GM19043 (cell line): ENCODE results near the gene RHBDF1.
"Not testable (repeated sequence)": the region's sequence is repeated elsewhere in the genome, so short reads cannot be mapped to it uniquely, and the experiment has no call there.

Experiments
- ATAC-seq: cut with Tn5 transposase; IDR thresholded peaks from one replicate; pipeline ENCODE4 v1.9.1; 2021; ENCODE audit warnings: low read depth; ENCODE audit not compliant: unreplicated experiment

Gene RHBDF1

DNA sequence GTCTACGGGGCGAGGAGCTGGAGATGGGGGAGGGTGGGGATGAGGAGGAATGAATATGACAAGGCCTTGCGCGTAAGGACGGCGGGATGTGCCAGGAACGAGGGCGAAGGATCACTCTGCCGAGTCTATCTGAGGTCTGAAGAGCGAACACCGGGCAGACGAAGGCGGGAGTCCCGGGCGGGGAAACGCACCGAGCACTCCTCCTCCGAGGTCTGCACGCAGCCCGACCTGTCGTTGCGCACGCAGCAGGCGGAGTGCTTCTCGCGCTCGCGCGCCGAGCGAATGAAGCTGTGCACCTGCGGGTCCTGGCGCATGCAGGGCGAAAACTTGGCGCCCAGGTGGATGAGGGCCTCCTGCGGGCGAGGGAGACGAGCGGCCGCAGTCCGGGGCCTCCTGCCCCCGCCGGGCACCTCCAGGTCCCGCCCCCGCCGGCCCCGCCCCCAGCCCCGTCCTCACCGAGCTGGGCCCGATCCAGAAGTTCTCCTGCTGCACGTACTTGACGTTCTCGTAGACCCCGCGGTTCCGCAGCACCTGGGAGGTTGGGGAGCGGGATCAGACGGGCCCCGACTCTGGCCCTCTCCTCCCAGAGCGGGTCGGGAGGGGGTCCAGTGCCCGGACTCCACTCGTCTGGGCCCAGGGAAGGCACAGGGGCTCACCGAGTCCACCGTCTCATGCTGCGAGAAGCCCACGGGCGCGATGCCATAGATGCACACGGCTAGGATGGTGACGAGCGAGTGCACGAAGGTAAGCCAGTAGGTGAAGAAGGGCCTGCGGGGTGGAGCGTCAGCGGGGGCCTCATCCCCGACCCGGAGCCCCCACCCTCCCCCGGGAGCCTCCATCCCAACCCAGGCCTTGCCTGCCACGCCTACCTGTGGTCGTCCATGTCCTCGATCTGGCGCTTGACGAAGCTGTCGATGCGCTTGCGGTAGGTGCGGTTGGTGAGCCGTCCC lies 11.2 kb downstream of the RHBDF1 start:
- no peak for ATAC-seq

DNA sequence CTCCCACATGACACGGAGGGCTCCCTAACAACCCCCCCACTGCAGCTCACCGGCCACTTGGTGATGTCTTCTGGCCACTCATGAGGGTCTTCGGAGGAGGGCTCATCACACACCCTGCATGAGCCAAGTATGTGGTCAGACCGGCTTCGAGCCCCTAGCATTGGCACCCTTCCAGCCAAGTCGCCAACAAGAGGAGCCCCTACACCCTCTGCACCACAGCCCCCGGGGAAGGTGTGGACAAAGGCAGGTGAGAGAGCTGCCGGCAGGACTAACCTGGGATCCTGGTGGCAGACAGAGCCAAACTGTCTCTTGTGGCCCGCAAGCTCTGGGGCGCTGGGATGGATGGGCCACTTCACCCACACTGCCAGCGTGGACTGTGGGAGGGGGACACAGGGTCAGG lies 12.3 kb downstream of the RHBDF1 start:
- no peak for ATAC-seq

DNA sequence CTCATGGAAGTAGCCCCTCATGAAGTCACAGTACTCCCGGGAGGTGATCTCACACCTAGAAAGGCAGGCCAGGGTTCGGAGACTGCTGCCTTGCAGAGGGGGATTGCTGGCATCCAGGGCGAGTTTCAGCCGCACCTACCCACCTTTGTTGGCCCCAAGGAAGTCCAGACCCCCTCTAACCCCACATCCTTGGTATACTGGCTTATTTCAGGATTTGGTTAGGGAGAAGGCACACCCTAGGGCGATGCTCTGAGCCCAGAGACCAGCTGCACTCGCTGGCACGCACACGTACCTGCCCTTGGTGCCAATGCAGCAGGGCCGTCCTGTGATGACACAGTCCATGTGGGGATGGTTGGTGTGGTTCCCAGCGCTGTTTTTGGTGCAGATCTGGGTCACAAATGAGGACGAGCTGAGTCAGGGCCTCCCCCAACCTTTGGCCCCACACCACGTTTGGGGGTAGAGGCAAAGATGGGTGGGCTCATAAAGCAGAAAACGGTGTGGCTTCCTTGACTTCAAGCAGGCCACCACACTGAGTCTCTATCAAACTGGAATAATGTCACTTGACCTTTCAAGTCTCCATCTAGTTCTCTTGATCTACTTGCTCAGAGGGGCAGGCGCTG lies 12.9 kb downstream of the RHBDF1 start:
- ATAC-seq: no peak

DNA sequence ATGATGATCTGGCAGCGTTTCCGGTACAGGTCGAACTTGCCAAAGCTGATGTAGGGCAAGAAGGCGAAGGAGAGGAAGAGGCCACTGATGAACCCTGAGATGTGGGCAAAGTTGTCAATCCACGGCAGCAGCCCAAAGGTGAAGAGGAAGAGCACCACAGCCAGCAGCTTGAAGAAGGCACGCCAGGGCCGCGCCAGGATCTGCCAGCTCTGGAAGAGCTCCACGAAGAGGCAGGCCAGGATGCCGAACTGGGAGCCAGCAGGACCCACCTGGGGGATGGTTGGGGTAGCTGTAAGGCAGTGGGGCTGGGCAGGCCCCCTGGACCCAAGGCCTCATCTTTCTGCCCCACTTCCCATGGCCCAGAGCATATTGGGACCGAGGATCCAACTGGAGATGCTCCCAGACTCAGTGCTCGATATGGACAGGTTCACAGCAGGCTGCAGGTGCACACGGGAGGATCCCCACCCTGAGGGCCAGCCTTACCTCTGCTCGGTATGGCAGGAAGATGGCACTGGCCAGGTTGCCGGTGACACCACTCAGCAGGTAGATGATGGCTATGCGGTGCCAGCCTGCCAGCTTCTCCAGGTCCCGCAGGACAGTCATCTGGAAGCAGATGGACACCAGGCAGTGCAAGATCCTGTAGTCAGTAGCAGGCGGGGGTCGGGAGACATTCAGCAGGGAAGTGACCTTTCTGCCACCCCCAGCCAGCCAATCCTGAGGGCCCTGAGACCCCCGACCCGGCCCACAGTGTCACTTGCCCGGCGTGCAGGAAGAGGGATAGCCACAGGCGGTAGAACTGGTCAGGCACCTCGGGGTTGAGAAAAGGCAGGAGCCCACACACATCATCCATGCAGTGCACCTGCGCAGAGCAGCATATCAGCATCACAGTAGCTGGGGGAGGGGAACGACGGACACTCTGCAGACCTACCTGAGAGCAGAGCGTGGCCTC lies 13.7 kb downstream of the RHBDF1 start:
- no peak for ATAC-seq

DNA sequence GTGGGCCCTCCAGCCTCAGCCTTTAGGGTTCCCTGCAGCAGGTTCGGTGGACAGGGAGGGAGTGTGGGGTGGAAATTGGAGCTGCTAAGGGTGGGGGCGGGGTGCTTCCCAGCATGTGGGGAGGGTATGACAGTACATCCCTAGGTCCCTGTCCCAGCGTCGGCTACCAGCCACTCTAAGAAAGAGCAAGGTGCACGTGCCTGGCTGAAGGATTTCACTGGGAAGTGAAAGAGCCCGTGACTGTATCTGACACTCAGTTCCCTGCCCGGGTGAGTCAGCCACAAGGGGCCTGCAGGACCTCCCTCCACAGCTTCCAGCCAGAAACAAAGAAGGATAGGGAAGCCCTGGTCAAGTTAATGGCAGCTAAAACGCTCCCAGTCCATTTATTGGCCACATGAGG lies 14.7 kb downstream of the RHBDF1 start:
- no peak for ATAC-seq

DNA sequence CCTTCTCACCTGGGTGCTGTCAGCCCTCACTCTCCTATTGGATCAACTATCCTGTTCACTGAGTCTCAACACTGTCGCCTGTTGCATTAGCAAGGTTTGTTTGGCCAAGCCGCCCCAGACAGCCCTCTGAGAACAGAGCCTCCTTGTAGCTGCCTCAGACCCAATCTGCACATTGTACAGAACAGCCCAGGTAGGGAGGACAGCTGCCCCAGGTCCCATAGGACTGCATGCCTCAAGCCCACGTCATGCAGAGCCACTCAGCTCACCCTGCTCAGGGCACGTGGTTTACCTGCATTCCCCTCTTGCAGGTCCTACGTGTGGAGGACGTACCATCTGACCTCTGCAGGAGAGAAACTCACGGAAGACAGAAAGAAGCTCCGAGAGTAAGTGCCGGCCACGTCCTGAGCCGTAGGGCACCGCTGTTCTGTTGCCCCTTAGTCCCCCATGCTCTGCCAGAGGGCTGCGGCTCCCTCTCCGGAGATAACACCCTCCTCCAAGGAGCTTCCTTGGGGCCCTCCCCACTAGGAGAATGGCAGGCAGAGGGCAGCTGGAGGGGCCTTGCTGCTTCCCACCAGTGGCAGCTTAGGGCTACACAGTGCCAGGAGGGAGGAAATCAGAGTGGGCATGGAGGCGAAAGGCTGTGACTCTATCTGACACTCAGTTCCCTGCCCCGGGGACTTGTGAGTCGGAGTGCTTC lies 16.1 kb downstream of the RHBDF1 start:
- ATAC-seq: no peak

DNA sequence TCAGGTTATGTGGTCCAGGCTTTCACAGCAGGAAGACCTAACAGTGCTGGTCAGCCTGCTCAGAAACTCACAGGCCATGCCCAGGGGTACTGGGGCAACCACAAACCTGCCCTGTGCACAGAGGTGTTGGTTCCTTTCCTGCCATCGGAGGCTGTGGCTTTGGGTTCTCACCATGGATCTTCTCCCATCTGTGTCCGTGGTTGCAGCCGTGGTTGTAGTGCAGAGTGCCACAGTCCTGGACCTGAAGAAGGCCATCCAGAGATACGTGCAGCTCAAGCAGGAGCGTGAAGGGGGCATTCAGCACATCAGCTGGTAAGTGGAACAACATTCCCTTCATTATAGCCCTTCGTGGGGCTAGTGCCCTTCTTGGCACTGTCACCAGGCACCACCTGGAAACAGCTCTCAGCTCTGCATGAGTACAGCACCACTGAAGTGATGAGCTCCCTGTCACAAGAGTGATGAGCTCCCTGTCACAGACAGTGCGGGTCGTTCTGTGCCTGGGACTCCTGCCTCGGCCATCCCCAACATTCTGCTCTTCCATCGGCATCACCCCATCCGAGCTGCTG lies 16.8 kb downstream of the RHBDF1 start:
- ATAC-seq: no peak

DNA sequence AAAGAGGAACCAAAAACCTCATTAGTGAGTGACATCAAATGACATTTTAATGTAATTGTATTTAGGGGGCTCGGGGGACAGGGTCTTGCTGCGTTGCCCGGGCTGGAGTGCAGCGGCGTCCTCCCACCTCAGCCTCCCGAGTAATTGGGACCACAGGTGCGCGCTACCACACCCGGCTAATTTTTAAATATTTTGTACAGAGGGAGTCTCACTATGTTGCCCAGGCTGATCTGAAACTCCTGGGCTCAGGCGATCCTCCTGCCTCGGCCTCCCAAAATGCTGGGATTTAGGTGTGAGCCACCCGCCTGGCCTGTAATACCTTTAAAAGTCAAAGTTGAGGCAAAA lies 18.2 kb downstream of the RHBDF1 start:
- ATAC-seq: no peak

DNA sequence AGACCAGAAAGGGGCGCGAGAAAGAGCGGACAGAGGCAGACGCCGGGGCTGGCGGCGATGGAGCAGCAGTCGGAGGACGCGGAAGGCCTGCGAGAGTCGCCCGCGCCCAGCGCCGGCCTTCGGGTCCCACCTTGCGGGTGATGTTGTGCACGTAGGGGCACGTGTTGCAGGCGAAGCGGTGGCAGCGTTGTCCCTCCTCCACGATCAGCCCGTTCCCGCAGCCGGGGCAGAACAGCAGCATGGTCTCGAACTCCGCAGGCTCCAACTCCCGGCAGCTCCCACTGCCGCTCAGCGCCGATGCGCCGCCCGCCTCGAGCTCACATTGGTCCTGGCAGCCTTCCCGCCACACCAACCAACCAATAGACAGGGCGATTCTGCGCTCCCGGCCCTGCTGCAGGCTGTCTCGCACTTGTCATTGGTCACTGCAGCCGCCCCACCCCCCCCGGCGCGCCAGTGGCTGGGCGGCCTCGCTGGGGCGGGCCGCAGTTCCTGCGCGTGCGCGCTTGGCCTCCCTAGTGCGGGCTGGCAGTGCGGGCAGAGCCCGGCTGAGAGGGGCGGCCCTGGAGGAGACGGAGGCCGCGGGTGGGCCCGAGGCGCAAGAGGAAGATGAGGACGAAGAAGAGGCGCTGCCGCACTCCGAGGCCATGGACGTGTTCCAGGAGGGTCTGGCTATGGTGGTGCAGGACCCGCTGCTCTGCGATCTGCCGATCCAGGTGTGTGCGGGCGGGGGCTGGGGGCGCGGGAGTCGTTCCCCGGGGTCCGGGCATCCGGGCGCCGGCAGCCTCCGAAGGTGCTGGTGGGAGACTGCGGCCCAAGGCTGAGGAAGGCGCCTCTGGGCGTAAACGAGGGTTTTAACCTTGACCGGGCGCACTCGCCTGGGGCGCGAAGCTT lies 18.8 kb downstream of the RHBDF1 start, which contains the start of the genes POLR3K and SNRNP25:
Gene POLR3K, minus strand, starts transcription at position 263 of the 891 bp plus-strand sequence. Its CDS starts 22 bp downstream, at position 241.
Gene SNRNP25, plus strand, starts transcription at position 483 of the 891 bp plus-strand sequence. Its CDS starts 189 bp downstream, at position 672.
- ATAC-seq: peak; percentile 93

DNA sequence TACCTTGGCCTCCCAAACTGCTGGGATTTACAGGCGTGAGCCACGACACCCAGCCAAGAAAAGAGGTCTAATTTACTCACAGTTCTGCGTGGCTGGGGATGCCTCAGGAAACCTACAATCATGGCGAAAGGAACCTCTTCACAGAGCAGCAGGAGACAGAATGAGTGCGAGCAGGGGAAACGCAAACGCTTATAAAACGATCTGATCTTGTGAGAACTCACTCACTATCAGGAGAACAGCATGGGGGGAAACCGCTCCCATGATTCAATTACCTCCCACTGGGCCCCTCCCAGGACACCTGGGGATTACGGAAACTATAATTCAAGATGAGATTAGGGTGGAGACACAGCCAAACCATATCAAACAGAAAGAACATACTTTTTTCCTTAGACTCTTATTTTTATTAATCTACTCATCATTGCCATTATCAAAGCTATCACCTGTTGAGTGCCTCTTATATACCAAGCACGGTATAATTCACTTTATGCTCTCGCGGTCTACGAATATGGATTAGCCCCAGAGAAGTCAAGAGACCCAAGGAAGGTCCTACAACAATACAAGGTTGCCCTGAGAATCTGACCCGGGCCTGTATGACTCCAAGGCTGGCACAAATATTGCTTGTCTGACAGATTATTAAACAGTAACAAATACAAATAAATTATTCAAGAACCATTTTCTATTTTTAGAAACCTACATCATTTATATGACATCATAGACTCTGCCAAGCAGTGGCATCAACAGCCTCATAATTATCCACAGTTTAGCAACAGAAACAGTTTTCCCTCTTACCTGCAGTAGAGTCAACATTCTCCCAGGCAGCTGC lies 21.5 kb downstream of the RHBDF1 start:
- ATAC-seq: no peak

DNA sequence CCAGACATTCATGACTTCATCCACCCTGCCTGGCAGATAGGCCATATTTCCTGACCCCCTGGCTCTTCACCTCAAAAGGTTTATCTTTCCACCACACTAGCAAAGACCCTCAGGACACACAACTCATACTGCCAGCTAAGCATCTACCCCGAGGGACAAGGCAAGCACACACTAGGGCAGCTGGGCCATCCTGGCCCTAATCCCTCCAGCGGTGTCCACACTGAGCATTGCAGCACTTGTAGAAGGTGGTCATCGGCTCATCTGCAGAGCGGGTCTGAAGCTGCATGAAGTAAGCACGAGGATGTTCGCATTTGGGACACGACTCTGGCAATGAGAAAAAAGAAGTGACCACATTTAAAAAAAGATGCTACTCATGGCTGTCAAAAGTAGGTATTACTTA lies 25.2 kb downstream of the RHBDF1 start:
- ATAC-seq: no peak

DNA sequence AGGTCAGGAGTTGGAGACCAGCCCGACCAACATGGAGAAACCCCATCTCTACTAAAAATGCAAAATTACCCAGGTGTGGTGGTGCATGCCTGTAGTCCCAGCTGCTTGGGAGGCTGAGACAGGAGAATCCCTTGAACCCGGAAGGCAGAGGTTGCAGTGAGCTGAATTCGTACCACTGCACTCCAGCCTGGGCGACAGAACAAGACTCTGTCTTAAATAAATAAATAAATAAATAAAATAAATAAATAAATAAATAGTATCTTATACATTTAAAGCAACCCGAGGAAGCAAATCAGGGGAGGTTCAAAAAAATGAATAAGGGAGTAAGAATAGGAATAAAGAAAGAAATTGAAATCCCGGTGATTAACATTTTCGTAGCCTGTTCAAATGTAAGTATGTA lies 25.9 kb downstream of the RHBDF1 start:
- not testable (repeated sequence) for ATAC-seq

DNA sequence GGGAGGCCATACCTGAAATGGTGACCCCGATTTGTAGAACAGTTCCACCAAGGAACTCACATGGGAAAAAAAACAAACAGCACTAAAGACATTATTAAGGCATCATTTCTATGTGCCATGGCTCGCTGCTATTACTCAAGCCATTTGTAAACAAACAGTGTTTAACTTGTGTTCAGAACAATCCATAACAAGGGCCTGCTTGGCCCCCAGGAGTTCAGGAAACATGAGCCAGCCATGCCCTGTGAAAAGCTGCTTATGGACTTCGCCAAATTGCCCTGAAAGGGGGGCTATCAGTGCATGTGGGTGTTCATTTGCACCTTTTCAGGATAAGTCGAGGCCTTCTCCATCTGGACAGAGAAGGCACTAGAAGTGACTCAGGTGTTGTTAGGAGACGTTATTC lies 27.0 kb downstream of the RHBDF1 start:
- no peak for ATAC-seq

DNA sequence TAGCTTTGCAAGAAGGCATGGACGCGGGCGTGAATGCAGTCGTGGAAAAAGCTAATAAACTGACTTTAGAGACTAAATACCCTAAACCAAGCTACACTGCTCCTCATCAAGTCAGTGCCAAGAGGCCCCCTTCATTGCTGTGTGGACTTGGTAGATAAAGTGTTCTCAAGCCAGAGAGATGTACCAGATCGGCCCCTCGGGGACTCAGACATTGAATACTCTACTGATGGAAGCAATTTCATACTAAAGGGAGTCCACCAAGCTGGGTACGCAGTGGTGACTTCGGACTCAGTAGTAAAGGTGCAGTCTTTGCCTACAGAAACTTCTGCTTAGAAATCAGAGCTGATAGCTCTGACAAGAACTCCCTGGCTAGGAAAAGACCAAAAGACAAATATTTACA lies 27.8 kb downstream of the RHBDF1 start:
- ATAC-seq: no peak

DNA sequence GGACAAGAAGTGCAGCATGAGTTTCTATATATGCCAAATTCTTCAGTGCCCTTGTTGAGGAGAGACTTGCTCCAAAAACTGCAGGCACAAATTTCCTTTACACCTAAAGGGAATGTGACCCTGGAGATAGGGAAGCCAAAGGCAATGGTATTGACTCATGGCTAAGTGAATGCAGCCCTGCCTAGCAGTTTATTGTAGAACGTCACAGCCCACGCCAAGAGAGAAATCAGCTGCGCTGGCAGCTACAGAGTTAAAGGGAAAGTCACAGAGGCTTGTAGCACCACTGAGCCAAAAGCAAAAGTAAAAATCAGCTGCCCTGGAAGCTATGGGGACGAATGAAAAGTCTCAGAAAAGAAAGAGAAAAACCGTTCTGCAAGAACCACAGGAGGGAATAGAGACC lies 29.1 kb downstream of the RHBDF1 start:
- ATAC-seq: no peak

DNA sequence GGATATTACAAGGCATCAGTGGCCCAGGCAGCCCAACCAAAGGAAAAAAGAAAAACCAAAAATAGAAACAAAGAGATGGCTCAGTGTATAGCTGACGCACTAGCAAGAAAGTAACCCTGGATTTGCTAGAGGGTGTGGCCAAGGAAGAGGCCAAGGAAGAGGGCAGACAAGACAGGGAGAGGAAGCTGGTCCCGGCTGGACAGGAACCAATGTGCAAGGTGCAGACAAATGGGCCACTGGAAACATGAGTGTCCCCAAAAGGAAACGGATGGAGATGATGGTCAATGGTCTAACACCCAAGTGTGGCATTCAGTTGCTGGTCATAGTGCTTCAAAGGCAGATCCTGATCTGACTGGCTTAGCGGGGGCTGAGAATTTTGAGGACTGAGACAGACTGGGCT lies 29.7 kb downstream of the RHBDF1 start:
- ATAC-seq: no peak

DNA sequence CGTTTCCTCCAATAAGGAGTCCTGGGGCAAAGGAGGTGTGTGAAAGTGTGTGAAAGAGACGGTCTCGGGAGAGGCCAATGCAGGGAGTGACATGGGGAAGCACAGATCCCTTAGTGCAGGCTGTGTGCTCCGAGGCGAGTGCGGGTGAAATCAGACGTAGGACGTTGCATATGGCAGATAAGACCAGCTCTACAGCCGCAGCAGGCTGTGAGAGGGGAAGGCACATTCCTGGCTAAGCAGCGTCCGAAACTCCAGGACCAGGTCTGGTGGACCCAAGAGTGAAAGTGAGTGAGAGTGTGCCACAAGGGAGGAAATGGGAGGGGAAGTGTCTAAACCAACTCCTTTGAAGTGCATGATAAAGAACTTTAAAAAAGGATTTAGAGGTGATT lies 30.4 kb downstream of the RHBDF1 start:
- no peak for ATAC-seq

DNA sequence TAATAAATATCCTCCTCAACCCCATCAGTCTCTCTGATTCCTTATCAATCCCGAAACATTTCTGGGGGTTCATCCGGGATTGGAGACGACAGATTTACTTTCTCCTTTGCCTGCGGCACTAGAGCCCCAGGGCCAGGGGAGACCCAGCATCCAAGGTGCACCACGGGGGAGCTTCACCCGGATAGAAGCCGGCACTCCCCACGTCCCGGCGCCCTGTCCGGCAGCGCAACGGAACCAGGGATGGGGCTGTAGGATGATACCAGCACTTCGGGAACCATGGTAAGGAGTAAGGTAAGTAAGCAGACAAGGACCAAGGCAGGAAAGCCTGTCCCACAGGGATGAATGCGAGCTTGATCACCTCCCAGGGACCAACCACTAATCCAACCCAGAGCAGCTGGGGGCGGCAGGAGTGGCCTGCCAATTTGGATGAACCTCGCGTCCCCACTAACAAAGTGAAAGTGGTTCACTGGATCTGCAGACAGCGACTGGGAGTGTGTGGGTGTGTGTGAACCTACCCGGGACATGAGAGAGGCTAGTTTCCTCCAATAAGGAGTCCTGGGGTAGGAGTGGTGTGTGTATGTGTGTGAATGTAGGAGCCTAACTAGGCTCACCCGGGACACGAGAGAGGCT lies 30.9 kb downstream of the RHBDF1 start:
- no peak for ATAC-seq
